ENCODE measurements around the gene LGALS4.

DNA sequence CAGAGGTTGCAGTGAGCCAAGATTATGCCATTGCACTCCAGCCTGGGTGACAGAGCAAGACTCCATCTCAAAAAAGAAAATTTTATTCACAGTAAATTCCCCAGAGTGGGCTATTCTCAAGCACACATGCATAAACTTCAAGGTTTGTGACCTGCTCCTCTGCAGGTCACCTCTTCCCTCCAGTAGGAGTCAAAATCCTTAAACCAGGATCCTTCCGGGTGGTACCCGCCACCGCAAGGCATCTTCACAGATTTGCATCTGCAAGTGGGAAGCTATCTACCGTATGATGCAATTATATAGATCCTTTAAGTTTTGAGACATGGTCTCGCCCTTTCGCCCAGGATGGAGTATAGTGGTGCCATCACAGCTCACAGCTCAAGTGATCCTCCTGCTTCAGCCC, 21.8 kb upstream of the LGALS4 start:
- no peak for TF ChIP-seq POLR2A (IDR thresholded peaks at IDR 0.05; ENCODE audit: low read depth, low read length)
- TF ChIP-seq TAF1 (IDR thresholded peaks at IDR 0.05; ENCODE audit: borderline replicate concordance, low read depth, low read length), result no peak
